ENCODE measurements around the gene CDK14. TPM values are rescaled to one million over a fixed set of nuclear protein-coding genes. Genes with fewer than 3 reads are reported as not detected.
A peak's percentile ranks its signal among the peaks of the same experiment; 100 is the strongest.

The CDK14 gene
- total and polyA plus RNA-seq, 10 of the 15 experiments (the other 5 are each of a cell fraction or from before 2014, with no cell fraction given), result 6.5 to 61.3 (median 24.2) TPM

- TF ChIP-seq CBFB (IDR thresholded peaks at IDR 0.05; ENCODE audit: low read depth) (peak; percentile 62; the same call in 1 of the 2 replicates), HDAC2 (IDR thresholded peaks at IDR 0.05) (no peak), FOXK2 (IDR thresholded peaks at IDR 0.05) (no peak), BACH1 (IDR thresholded peaks at IDR 0.05; ENCODE audit: borderline replicate concordance) (peak; percentile 90; the same call in 1 of the 2 replicates), STAT3 (IDR thresholded peaks at IDR 0.05; ENCODE audit: low read depth, low read length) (no peak), CHD1 (IDR thresholded peaks at IDR 0.05; ENCODE audit: low read depth, low read length) (no peak), JUND (IDR thresholded peaks at IDR 0.05; ENCODE audit: low read depth, low read length) (peak; percentile 79), MEF2A (IDR thresholded peaks at IDR 0.05; ENCODE audit: insufficient read depth, low read depth, low read length) (no peak), NFXL1 (IDR thresholded peaks at IDR 0.05; ENCODE audit: borderline replicate concordance) (no peak), KAT2A (conservative IDR thresholded peaks at IDR 0.05; ENCODE audit: control insufficient read depth, low read depth, low read length) (no peak), MEF2B (IDR thresholded peaks at IDR 0.05; ENCODE audit: partially characterized antibody, poor library complexity, severe bottlenecking) (no peak), SKIL (IDR thresholded peaks at IDR 0.05; ENCODE audit: low read depth, poor library complexity, severe bottlenecking) (peak; percentile 87), SMAD5 (IDR thresholded peaks at IDR 0.05; ENCODE audit: low read depth) (no peak), HCFC1 (IDR thresholded peaks at IDR 0.05; ENCODE audit: low read length) (no peak), E2F4 (IDR thresholded peaks at IDR 0.05; ENCODE audit: low read depth, low read length) (no peak), YBX1 (IDR thresholded peaks at IDR 0.05) (no peak), BMI1 (IDR thresholded peaks at IDR 0.05; ENCODE audit: borderline replicate concordance) (peak; percentile 79), KDM1A (IDR thresholded peaks at IDR 0.05; ENCODE audit: borderline replicate concordance) (no peak), NR2C2 (IDR thresholded peaks at IDR 0.05; ENCODE audit: borderline replicate concordance, control insufficient read depth, insufficient read length, low read depth) (no peak)
- TF ChIP-seq, protein P1, sequence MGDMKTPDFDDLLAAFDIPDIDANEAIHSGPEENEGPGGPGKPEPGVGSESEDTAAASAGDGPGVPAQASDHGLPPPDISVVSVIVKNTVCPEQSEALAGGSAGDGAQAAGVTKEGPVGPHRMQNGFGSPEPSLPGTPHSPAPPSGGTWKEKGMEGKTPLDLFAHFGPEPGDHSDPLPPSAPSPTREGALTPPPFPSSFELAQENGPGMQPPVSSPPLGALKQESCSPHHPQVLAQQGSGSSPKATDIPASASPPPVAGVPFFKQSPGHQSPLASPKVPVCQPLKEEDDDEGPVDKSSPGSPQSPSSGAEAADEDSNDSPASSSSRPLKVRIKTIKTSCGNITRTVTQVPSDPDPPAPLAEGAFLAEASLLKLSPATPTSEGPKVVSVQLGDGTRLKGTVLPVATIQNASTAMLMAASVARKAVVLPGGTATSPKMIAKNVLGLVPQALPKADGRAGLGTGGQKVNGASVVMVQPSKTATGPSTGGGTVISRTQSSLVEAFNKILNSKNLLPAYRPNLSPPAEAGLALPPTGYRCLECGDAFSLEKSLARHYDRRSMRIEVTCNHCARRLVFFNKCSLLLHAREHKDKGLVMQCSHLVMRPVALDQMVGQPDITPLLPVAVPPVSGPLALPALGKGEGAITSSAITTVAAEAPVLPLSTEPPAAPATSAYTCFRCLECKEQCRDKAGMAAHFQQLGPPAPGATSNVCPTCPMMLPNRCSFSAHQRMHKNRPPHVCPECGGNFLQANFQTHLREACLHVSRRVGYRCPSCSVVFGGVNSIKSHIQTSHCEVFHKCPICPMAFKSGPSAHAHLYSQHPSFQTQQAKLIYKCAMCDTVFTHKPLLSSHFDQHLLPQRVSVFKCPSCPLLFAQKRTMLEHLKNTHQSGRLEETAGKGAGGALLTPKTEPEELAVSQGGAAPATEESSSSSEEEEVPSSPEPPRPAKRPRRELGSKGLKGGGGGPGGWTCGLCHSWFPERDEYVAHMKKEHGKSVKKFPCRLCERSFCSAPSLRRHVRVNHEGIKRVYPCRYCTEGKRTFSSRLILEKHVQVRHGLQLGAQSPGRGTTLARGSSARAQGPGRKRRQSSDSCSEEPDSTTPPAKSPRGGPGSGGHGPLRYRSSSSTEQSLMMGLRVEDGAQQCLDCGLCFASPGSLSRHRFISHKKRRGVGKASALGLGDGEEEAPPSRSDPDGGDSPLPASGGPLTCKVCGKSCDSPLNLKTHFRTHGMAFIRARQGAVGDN (IDR thresholded peaks at IDR 0.05), result no peak
- TF ChIP-seq, protein P2, sequence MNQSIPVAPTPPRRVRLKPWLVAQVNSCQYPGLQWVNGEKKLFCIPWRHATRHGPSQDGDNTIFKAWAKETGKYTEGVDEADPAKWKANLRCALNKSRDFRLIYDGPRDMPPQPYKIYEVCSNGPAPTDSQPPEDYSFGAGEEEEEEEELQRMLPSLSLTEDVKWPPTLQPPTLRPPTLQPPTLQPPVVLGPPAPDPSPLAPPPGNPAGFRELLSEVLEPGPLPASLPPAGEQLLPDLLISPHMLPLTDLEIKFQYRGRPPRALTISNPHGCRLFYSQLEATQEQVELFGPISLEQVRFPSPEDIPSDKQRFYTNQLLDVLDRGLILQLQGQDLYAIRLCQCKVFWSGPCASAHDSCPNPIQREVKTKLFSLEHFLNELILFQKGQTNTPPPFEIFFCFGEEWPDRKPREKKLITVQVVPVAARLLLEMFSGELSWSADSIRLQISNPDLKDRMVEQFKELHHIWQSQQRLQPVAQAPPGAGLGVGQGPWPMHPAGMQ (IDR thresholded peaks at IDR 0.05; ENCODE audit: borderline replicate concordance), result no peak
These were observed 220.5 kb downstream of the CDK14 start (continued) for GRCh38 chr7:90816511-90817142.

All from GM12878 (cell line).